22Rv1 (cell line): ENCODE data around the gene PCSK2.

ENCODE experiments used
- ZFX ChIP-seq: fragments of 450-650 bp; IDR thresholded peaks from 2 replicates; pipeline ENCODE4 v1.6.1; 2017; ENCODE audit warnings: antibody characterized with exemption, borderline replicate concordance
- TF ChIP-seq, protein P1 (sequence below): fragments of 450-650 bp; IDR thresholded peaks from 2 replicates; pipeline ENCODE4 v1.5.1; 2017; ENCODE audit warnings: mild to moderate bottlenecking

DNA sequence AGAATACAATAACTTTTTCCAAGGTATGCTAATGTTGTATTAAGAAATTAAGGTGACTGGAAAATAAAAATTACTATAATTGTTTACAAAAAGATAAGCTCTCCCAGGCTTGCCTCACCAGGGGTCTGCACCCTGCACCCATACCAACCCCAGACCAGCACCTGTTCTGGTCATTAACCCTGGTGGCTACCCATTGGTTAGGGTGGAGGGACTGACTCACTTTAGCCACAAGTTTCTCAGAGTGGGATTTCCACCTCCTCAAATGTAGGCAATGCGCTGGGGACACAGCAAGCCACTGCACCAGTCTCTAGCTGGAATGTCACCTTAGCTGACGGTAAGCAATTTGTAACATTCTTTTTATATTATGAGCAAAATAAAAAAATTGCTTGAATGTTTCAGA lies 221.2 kb downstream of the PCSK2 start:
- TF ChIP-seq, protein P1, sequence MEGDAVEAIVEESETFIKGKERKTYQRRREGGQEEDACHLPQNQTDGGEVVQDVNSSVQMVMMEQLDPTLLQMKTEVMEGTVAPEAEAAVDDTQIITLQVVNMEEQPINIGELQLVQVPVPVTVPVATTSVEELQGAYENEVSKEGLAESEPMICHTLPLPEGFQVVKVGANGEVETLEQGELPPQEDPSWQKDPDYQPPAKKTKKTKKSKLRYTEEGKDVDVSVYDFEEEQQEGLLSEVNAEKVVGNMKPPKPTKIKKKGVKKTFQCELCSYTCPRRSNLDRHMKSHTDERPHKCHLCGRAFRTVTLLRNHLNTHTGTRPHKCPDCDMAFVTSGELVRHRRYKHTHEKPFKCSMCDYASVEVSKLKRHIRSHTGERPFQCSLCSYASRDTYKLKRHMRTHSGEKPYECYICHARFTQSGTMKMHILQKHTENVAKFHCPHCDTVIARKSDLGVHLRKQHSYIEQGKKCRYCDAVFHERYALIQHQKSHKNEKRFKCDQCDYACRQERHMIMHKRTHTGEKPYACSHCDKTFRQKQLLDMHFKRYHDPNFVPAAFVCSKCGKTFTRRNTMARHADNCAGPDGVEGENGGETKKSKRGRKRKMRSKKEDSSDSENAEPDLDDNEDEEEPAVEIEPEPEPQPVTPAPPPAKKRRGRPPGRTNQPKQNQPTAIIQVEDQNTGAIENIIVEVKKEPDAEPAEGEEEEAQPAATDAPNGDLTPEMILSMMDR: no peak
- no peak for TF ChIP-seq ZFX
